HEK293T (cell line): ENCODE data around the gene CAMSAP2.

Experiments used
- ARNT ChIP-seq: fragments of 450-650 bp; IDR thresholded peaks from 2 replicates; pipeline ENCODE4 v1.6.1; 2017; ENCODE audit warnings: mild to moderate bottlenecking
- BHLHE40 ChIP-seq: fragments of 450-650 bp; IDR thresholded peaks from 2 replicates; pipeline ENCODE4 v1.6.1; 2016; ENCODE audit warnings: mild to moderate bottlenecking, moderate library complexity, borderline replicate concordance
- CTBP1 ChIP-seq: fragments of 450-650 bp; IDR thresholded peaks from 2 replicates; pipeline ENCODE4 v1.6.1; 2016; ENCODE audit warnings: borderline replicate concordance
- FOXK2 ChIP-seq: fragments of 450-650 bp; IDR thresholded peaks from 2 replicates; pipeline ENCODE4 v1.6.1; 2016; ENCODE audit warnings: mild to moderate bottlenecking
- L3MBTL2 ChIP-seq: fragments of 450-650 bp; conservative IDR thresholded peaks from 2 replicates; pipeline ENCODE4 v1.6.1; 2016; ENCODE audit warnings: mild to moderate bottlenecking
- SP1 ChIP-seq: fragments of 450-650 bp; IDR thresholded peaks from 2 replicates; pipeline ENCODE4 v1.6.1; 2017
- TARDBP ChIP-seq: fragments of 450-650 bp; IDR thresholded peaks from 2 replicates; pipeline ENCODE4 v1.6.1; 2016

DNA sequence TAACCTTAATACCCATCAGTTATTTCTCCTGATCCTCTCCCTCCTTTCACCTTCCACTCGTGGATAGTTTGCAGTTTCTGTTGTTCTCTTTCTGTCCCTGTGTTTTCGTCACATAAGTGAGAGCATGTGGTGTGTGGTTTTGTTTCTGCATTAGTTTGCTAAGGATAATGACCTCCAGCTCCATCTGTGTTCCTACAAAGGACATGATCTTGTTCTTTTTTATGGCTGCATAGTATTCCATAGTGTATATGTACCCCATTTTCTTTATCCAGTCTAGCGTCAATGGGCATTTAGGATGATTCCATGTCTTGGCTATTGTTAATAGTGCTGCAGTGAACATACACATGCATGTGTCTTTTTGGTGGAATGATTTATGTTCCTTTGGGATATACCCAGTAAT lies 97.5 kb downstream of the CAMSAP2 start:
- TF ChIP-seq SP1 (no peak), TARDBP (no peak), CTBP1 (no peak), L3MBTL2 (no peak), FOXK2 (no peak), ARNT (no peak), BHLHE40 (no peak)
